ENCODE results near the gene ZBTB24. TPM values are rescaled to one million over a fixed set of nuclear protein-coding genes. Genes with fewer than 3 reads are reported as not detected.
A peak's percentile ranks its signal among the peaks of the same experiment; 100 is the strongest.

ZBTB24 gene
- total RNA-seq, 1 experiment from 2014 or later: 27.3 TPM

- H3T11ph ChIP-seq (ENCODE audit: low read length): no peak overlapping the region
- H2BK15ac ChIP-seq (ENCODE audit: low read depth, low read length): no peak overlapping the region
- H2BK20ac ChIP-seq (ENCODE audit: low read depth, low read length, poor library complexity, severe bottlenecking): no peak overlapping the region
- no peaks in the 10 kb centered on the region for H3K9me3 ChIP-seq (ENCODE audit: control insufficient read depth, low read depth, low read length)
- H3K79me1 ChIP-seq (ENCODE audit: insufficient read depth, low read depth, low read length, poor library complexity, severe bottlenecking): peaks cover 2% of the 10 kb centered on the region
- no peak overlapping the region for H3K18ac ChIP-seq (ENCODE audit: insufficient read length, low read depth, low read length)
- no peaks in the 10 kb centered on the region for H3K27me3 Mint-ChIP-seq (ENCODE audit: low read depth)
- no peak overlapping the region for H3K4me2 ChIP-seq (ENCODE audit: insufficient read depth, insufficient read length, low read length)
- H3K23me2 ChIP-seq (ENCODE audit: insufficient read length, low read depth, low read length, poor library complexity, severe bottlenecking): no peaks in the 10 kb centered on the region
- no peak for DNase-seq
- H3K4me1 ChIP-seq (ENCODE audit: insufficient read depth, low read length): peaks cover 13% of the 10 kb centered on the region; the same call in 1 of the 2 replicates
- H3K14ac ChIP-seq (ENCODE audit: insufficient read depth, low read length): no peak overlapping the region
- no CpG with 5 or more reads among the region's 2 CpGs for WGBS (ENCODE audit: extremely low coverage, insufficient read length, low lambda C conversion rate)
- H3K56ac ChIP-seq (ENCODE audit: insufficient read length, low read depth, low read length): no peak overlapping the region
- no peak overlapping the region for H4K8ac ChIP-seq (replicated peaks; ENCODE audit: insufficient read length, low read depth, low read length)
- peaks cover 45% of the 10 kb centered on the region in 2 experiments for H3K4me1 Mint-ChIP-seq
- H3K4ac ChIP-seq (ENCODE audit: low read depth, low read length): no peak overlapping the region
- no peak for TF ChIP-seq CTCF (conservative IDR thresholded peaks at IDR 0.05)
- H2AFZ ChIP-seq (ENCODE audit: low read length): no peak overlapping the region
- no peaks in the 10 kb centered on the region for H3K27me3 ChIP-seq (ENCODE audit: insufficient read depth, low read length)
- no peak overlapping the region for H2BK120ac ChIP-seq (ENCODE audit: low read depth, low read length, poor library complexity, severe bottlenecking)
- no peak overlapping the region for H3K23ac ChIP-seq (ENCODE audit: insufficient read length, low read depth, low read length)
- H4K91ac ChIP-seq (ENCODE audit: insufficient read length, low read depth, low read length): no peak overlapping the region
- H3K9ac ChIP-seq (ENCODE audit: extremely low read depth, insufficient read length, low read length): no peak overlapping the region
- H3K9me3 Mint-ChIP-seq: no peaks in the 10 kb centered on the region
- H3K4me3 Mint-ChIP-seq: peak overlapping the region; percentile 53 to 54; a peak in 3 of 5 replicates
- no peaks in the 10 kb centered on the region for H4K20me1 ChIP-seq (ENCODE audit: control insufficient read depth, insufficient read depth, insufficient read length)
- no peak overlapping the region for H2BK12ac ChIP-seq (ENCODE audit: insufficient read length, low read depth, low read length)
- H3K36me3 Mint-ChIP-seq (ENCODE audit: insufficient read depth in 1 of 3, low read depth in 3 of 3): peaks cover 38 to 88% (median 80%) of the 10 kb centered on the region in 3 experiments
- H3K27ac Mint-ChIP-seq: peak overlapping the region; percentile 78 to 89 (median 87); a peak in 5 of 7 replicates
- no peak overlapping the region for H4K5ac ChIP-seq (ENCODE audit: insufficient read length, low read depth, low read length)
- H3K79me2 ChIP-seq (ENCODE audit: insufficient read depth, low read length): peaks cover 31% of the 10 kb centered on the region; the same call in 1 of the 2 replicates
- H2AK5ac ChIP-seq (ENCODE audit: insufficient read length, low read length): no peak overlapping the region
- no peak overlapping the region for H2BK5ac ChIP-seq (ENCODE audit: insufficient read length, low read length)
- H3K27ac ChIP-seq (ENCODE audit: insufficient read length, low read depth, low read length): no peak overlapping the region
Measured at GRCh38 chr6:109477725-109478124, 5.3 kb downstream of the ZBTB24 start.

All from H9 (cell line).